HEK293T (cell line): ENCODE results near the gene ECSCR.

Experiments
- CTBP1 ChIP-seq: fragments of 450-650 bp; IDR thresholded peaks from 2 replicates; pipeline ENCODE4 v1.6.1; 2016; ENCODE audit warnings: borderline replicate concordance
- FOXK2 ChIP-seq: fragments of 450-650 bp; IDR thresholded peaks from 2 replicates; pipeline ENCODE4 v1.6.1; 2016; ENCODE audit warnings: mild to moderate bottlenecking
- FOXM1 ChIP-seq: fragments of 450-650 bp; IDR thresholded peaks from 2 replicates; pipeline ENCODE4 v1.6.1; 2017; ENCODE audit warnings: mild to moderate bottlenecking, borderline replicate concordance
- NFRKB ChIP-seq: fragments of 450-650 bp; IDR thresholded peaks from 2 replicates; pipeline ENCODE4 v1.6.1; 2016; ENCODE audit warnings: mild to moderate bottlenecking, moderate library complexity
- SUZ12 ChIP-seq: fragments of 450-650 bp; IDR thresholded peaks from 2 replicates; pipeline ENCODE4 v1.6.1; 2016; ENCODE audit warnings: mild to moderate bottlenecking
- TARDBP ChIP-seq: fragments of 450-650 bp; IDR thresholded peaks from 2 replicates; pipeline ENCODE4 v1.6.1; 2016

- TF ChIP-seq NFRKB (no peak), FOXM1 (no peak), SUZ12 (no peak), FOXK2 (no peak), TARDBP (no peak), CTBP1 (no peak)
Measured at GRCh38 chr5:139438707-139439012, 23.9 kb downstream of the ECSCR start.
